Stimulated activated CD4-positive, alpha-beta T cell treated with anti-CD3 and anti-CD28 coated beads, Interleukin-12 subunit alpha, Interleukin-12 subunit beta, amount 100 ng/mL, for 4 hours (primary cell): Measurements from ENCODE around the gene CPNE2.
"Not testable (repeated sequence)": the region's sequence is repeated elsewhere in the genome, so short reads cannot be mapped to it uniquely, and the experiment has no call there.

Experiments used
- DNase-seq: peaks from one replicate; pipeline ENCODE4 v3.0.0-alpha.2; 2020

Gene CPNE2

GRCh38 chr16:57070424-57070823 is 22.0 kb upstream of the CPNE2 start:
- no peak for DNase-seq

GRCh38 chr16:57071081-57071732 is 21.2 kb upstream of the CPNE2 start:
- not testable (repeated sequence) for DNase-seq

GRCh38 chr16:57071831-57072582 is 20.4 kb upstream of the CPNE2 start:
- no peak for DNase-seq

- no peak for DNase-seq
Measured at GRCh38 chr16:57072616-57073275, 19.6 kb upstream of the CPNE2 start.

- DNase-seq = no peak
Measured at GRCh38 chr16:57077714-57078113, 14.7 kb upstream of the CPNE2 start.

- DNase-seq = no peak
Measured at GRCh38 chr16:57081744-57082143, 10.6 kb upstream of the CPNE2 start.

GRCh38 chr16:57082664-57083063 is 9.7 kb upstream of the CPNE2 start:
- no peak for DNase-seq

- DNase-seq = no peak
Measured at GRCh38 chr16:57083485-57084126, 8.8 kb upstream of the CPNE2 start.

GRCh38 chr16:57084257-57084770 is 8.1 kb upstream of the CPNE2 start:
- DNase-seq = peak; percentile 58

GRCh38 chr16:57084996-57085395 is 7.4 kb upstream of the CPNE2 start:
- DNase-seq = no peak

- DNase-seq = no peak
Measured at GRCh38 chr16:57087003-57087402, 5.4 kb upstream of the CPNE2 start.

- no peak for DNase-seq
Measured at GRCh38 chr16:57089406-57089805, 3.0 kb upstream of the CPNE2 start.

GRCh38 chr16:57091200-57091974 is 996 bp upstream of the CPNE2 start:
- DNase-seq = no peak

GRCh38 chr16:57092786-57093411 is 516 bp downstream of the CPNE2 start:
- peak; percentile 53 for DNase-seq

- no peak for DNase-seq
Measured at GRCh38 chr16:57093666-57094564, 1.5 kb downstream of the CPNE2 start.

GRCh38 chr16:57094911-57095310 is 2.5 kb downstream of the CPNE2 start:
- no peak for DNase-seq

- DNase-seq = no peak
Measured at GRCh38 chr16:57096192-57096591, 3.8 kb downstream of the CPNE2 start.

GRCh38 chr16:57096793-57097192 is 4.4 kb downstream of the CPNE2 start:
- no peak for DNase-seq

- DNase-seq = no peak
Measured at GRCh38 chr16:57098188-57098841, 5.9 kb downstream of the CPNE2 start.

GRCh38 chr16:57099965-57100364 is 7.6 kb downstream of the CPNE2 start:
- DNase-seq = not testable (repeated sequence)
